Measurements from ENCODE around the gene STH.

- no peak for TF ChIP-seq EZH2phosphoT487 (IDR thresholded peaks at IDR 0.05; ENCODE audit: borderline replicate concordance, low read length)
- TF ChIP-seq, protein P1, sequence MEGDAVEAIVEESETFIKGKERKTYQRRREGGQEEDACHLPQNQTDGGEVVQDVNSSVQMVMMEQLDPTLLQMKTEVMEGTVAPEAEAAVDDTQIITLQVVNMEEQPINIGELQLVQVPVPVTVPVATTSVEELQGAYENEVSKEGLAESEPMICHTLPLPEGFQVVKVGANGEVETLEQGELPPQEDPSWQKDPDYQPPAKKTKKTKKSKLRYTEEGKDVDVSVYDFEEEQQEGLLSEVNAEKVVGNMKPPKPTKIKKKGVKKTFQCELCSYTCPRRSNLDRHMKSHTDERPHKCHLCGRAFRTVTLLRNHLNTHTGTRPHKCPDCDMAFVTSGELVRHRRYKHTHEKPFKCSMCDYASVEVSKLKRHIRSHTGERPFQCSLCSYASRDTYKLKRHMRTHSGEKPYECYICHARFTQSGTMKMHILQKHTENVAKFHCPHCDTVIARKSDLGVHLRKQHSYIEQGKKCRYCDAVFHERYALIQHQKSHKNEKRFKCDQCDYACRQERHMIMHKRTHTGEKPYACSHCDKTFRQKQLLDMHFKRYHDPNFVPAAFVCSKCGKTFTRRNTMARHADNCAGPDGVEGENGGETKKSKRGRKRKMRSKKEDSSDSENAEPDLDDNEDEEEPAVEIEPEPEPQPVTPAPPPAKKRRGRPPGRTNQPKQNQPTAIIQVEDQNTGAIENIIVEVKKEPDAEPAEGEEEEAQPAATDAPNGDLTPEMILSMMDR (IDR thresholded peaks at IDR 0.05; ENCODE audit: low read depth, low read length, poor library complexity, severe bottlenecking): no peak
Measured at GRCh38 chr17:46046957-46047356, 47.9 kb downstream of the STH start.
